Measurements from ENCODE around the gene SULT2B1. TPM values are rescaled to one million over a fixed set of nuclear protein-coding genes. Genes with fewer than 3 reads are reported as not detected.
A peak's percentile ranks its signal among the peaks of the same experiment; 100 is the strongest.

The SULT2B1 gene
- total and polyA plus RNA-seq, 7 experiments from 2014 or later: 0.41 TPM; not detected in 6

DNA sequence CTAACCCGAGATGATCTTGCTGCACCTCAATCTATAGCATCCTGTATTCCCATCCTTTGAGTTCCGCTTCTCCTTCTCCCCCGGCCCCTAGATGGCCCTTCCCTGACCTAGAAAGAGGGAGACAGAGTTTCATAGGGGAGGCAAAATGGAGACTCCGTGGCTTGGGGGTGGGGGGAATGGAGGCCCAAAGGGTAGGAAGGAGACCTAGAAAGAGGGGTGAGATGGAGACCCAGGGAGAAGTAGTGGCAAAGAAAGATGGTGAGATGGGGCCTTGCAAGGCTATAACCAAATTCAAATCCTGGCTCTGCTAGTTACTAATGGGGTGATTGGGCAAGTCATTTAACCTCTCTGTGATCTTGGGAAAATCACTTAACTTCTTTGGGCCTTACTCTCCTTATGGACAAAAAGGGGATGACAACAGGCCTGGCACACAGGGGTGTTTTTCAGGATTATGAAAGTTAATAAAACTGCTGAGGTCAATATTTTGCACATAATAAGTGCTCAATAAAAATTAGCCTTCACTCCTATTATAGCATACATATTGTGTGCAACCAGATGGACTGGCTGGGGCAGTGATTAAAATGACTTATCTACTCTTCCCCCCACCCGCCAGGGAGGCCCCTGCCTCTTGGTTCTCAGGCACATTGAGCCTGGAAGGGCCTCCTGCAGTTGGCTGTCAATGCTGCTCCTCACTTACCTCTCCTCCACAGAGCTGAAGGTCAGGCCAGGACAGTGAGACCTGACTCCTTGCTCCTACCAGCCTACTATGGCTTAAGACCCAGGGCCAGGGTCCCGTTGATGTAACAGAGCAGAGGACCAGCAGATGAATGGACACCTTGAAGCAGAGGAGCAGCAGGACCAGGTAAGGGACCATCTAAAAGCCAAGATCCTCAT lies 68.0 kb downstream of the SULT2B1 start:
- ChIA-PET CTCF (interaction anchor here (0.6 to 1.3 kb wide), 5 partner anchors 14 to 831 kb away, joined by 3 to 6 read pairs (median 3); no protein-coding TSS in a partner anchor), POLR2A (interaction anchor here (0.6 to 5.9 kb wide), 24 partner anchors 7 to 1199 kb away, joined by 3 to 73 read pairs (median 4); partner anchors contain the start of genes CA11, DBP, SYNGR4 and TMEM143)
- Mint-ChIP-seq H3K27ac (peak overlapping the region; percentile 96 to 99 (median 98)), H3K4me1 (peaks cover 44 to 70% (median 55%) of the 10 kb centered on the region in 7 donors), H3K36me3 (peaks cover 0 to 31% (median 14%) of the 10 kb centered on the region in 5 donors), H3K4me3 (peak overlapping the region; percentile 88 to 99 (median 96)), H3K9me3 (peaks cover 0 to 3% (median 0%) of the 10 kb centered on the region in 11 donors), H3K27me3 (no peaks in the 10 kb centered on the region)
- no peaks in the 10 kb centered on the region for H3K9me3 ChIP-seq (ENCODE audit: control insufficient read depth in 2 of 3, low read length in 3 of 3)
- peak overlapping the region; percentile 96 for H3K4me3 ChIP-seq (ENCODE audit: low read length)
- no peaks in the 10 kb centered on the region for H3K27me3 ChIP-seq (ENCODE audit: control insufficient read depth in 2 of 2, insufficient read depth in 2 of 2, low read length in 2 of 2)
- DNase-seq (no peak), ATAC-seq (no peak)
- intact Hi-C loops (cut with micrococcal nuclease): loop anchor here (1.0 to 10.0 kb wide), 15 partner anchors 17 to 1257 kb away; partner anchors contain the start of genes CYTH2 (in 2 of the 2), DBP (in 2 of the 2), GRWD1 (in 2 of the 2) and AKT1S1 (in 1 of the 2)
- peaks cover 0 to 33% (median 13%) of the 10 kb centered on the region in 3 experiments for H3K36me3 ChIP-seq (ENCODE audit: control insufficient read depth in 2 of 3, insufficient read depth in 3 of 3, low read length in 3 of 3)
- H3K27ac ChIP-seq (ENCODE audit: low read depth, low read length): peak overlapping the region; percentile 95
- H3K4me1 ChIP-seq (ENCODE audit: control insufficient read depth in 2 of 2, insufficient read depth in 2 of 2, low read length in 2 of 2): peaks cover 26 to 45% of the 10 kb centered on the region in 2 donors

DNA sequence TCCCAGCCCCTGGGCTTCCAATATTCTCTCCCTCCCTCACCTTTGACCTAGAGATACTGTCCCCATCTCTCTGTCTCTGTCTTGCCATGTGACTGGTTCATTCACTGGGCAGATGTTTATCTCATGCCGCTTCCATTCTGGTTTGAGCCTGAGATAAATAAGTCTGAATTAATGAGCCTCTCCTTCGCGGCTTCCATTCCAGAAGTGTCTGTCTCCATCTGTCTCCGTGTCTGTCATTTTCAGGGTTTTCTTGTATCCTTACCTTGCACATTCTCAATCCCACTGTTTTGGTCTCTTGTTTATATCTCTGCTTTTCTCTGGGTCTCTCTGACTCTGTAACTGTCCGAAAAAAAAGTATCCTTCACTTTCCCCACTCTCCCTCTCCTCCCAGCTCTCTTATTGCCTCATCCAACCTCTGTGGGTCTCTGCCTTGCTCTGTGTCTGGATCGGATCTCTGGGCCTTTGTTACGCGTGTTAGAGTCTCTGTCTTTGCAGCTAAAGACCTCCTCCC lies 71.6 kb downstream of the SULT2B1 start:
- no peaks in the 10 kb centered on the region for H3K27me3 ChIP-seq (ENCODE audit: control insufficient read depth in 2 of 2, insufficient read depth in 2 of 2, low read length in 2 of 2)
- H3K4me1 Mint-ChIP-seq: peaks cover 32 to 52% (median 45%) of the 10 kb centered on the region in 7 donors
- peak overlapping the region; percentile 84 to 99 (median 92) for H3K27ac Mint-ChIP-seq
- H3K36me3 Mint-ChIP-seq: peaks cover 0 to 18% (median 4%) of the 10 kb centered on the region in 5 donors
- H3K27me3 Mint-ChIP-seq: no peaks in the 10 kb centered on the region
- peak overlapping the region; percentile 76 to 98 (median 88) for H3K4me3 Mint-ChIP-seq
- H3K36me3 ChIP-seq (ENCODE audit: control insufficient read depth in 2 of 3, insufficient read depth in 3 of 3, low read length in 3 of 3): peaks cover 0 to 18% (median 0%) of the 10 kb centered on the region in 3 experiments
- ATAC-seq (no peak), DNase-seq (no peak)
- CTCF ChIA-PET: interaction anchor here (0.8 to 1.4 kb wide), 3 partner anchors 11 to 15 kb away, joined by 3 to 4 read pairs (median 4); partner anchors contain the start of gene DBP
- H3K4me1 ChIP-seq (ENCODE audit: control insufficient read depth in 2 of 2, insufficient read depth in 2 of 2, low read length in 2 of 2): peaks cover 14 to 24% of the 10 kb centered on the region in 2 donors
- H3K27ac ChIP-seq (ENCODE audit: low read depth, low read length): peak overlapping the region; percentile 73
- peaks cover 0 to 3% (median 0%) of the 10 kb centered on the region in 11 donors for H3K9me3 Mint-ChIP-seq
- H3K4me3 ChIP-seq (ENCODE audit: low read length): peak overlapping the region; percentile 29
- no peaks in the 10 kb centered on the region for H3K9me3 ChIP-seq (ENCODE audit: control insufficient read depth in 2 of 3, low read length in 3 of 3)
- POLR2A ChIA-PET: interaction anchor here (0.6 to 5.9 kb wide), 8 partner anchors 9 to 118 kb away, joined by 3 to 66 read pairs (median 7); partner anchors contain the start of genes CA11 and DBP
- intact Hi-C loops (cut with micrococcal nuclease): loop anchor here (1.0 to 5.0 kb wide), 2 partner anchors 14 to 1254 kb away; partner anchors contain the start of genes DBP (in 2 of the 2), AKT1S1 (in 1 of the 2) and TBC1D17 (in 1 of the 2)

DNA sequence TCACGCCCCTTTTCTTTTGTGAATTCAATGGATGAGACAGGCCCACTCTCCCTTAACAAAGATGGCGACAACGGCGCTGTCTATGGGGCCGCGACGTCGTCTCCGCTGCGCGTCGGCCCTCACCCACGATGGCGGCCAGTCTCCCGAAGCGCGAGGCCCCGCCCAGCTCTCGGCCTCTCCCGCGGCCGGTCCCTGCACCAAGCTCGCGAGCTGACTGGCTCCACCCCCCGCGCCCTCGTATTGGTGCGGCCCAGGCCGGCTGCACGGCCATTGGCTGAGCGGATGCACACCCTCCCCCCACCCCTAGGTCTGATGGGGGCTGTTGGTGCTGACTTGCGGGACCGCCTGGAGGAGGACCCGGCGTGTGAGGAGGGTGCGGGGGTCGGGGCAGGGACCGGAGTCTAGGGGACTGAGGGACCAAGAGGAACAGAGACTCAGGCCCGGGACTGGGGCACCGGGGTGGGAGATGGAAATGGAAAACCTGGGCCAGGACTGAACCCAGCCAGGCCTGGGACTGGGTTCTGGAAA lies 72.2 kb downstream of the SULT2B1 start:
- Mint-ChIP-seq H3K4me3 (peak overlapping the region; percentile 76 to 98 (median 88)), H3K27me3 (no peaks in the 10 kb centered on the region), H3K4me1 (peaks cover 31 to 51% (median 44%) of the 10 kb centered on the region in 7 donors), H3K9me3 (peaks cover 0 to 3% (median 0%) of the 10 kb centered on the region in 11 donors), H3K27ac (peak overlapping the region; percentile 86 to 99 (median 92)), H3K36me3 (peaks cover 0 to 17% (median 4%) of the 10 kb centered on the region in 5 donors)
- Histone ChIP-seq H3K27me3 (ENCODE audit: control insufficient read depth in 2 of 2, insufficient read depth in 2 of 2, low read length in 2 of 2) (no peaks in the 10 kb centered on the region), H3K4me1 (ENCODE audit: control insufficient read depth in 2 of 2, insufficient read depth in 2 of 2, low read length in 2 of 2) (peaks cover 14 to 24% of the 10 kb centered on the region in 2 donors), H3K4me3 (ENCODE audit: low read length) (peak overlapping the region; percentile 29), H3K9me3 (ENCODE audit: control insufficient read depth in 2 of 3, low read length in 3 of 3) (no peaks in the 10 kb centered on the region), H3K36me3 (ENCODE audit: control insufficient read depth in 2 of 3, insufficient read depth in 3 of 3, low read length in 3 of 3) (peaks cover 0 to 20% (median 0%) of the 10 kb centered on the region in 3 experiments), H3K27ac (ENCODE audit: low read depth, low read length) (peak overlapping the region; percentile 73)
- intact Hi-C loops (cut with micrococcal nuclease): loop anchor here (1.0 to 5.0 kb wide), 2 partner anchors 13 to 1253 kb away; partner anchors contain the start of genes DBP (in 2 of the 2), AKT1S1 (in 1 of the 2) and TBC1D17 (in 1 of the 2)
- ChIA-PET CTCF (interaction anchor here (0.8 to 1.4 kb wide), 2 partner anchors 10 to 14 kb away, joined by 4 read pairs; partner anchors contain the start of gene DBP), POLR2A (interaction anchor here (1.2 to 5.9 kb wide), 7 partner anchors 8 to 118 kb away, joined by 3 to 66 read pairs (median 7); partner anchors contain the start of genes CA11 and DBP)
- ATAC-seq: peak; percentile 86
- peak; percentile 83 to 97 (median 87) for DNase-seq

DNA sequence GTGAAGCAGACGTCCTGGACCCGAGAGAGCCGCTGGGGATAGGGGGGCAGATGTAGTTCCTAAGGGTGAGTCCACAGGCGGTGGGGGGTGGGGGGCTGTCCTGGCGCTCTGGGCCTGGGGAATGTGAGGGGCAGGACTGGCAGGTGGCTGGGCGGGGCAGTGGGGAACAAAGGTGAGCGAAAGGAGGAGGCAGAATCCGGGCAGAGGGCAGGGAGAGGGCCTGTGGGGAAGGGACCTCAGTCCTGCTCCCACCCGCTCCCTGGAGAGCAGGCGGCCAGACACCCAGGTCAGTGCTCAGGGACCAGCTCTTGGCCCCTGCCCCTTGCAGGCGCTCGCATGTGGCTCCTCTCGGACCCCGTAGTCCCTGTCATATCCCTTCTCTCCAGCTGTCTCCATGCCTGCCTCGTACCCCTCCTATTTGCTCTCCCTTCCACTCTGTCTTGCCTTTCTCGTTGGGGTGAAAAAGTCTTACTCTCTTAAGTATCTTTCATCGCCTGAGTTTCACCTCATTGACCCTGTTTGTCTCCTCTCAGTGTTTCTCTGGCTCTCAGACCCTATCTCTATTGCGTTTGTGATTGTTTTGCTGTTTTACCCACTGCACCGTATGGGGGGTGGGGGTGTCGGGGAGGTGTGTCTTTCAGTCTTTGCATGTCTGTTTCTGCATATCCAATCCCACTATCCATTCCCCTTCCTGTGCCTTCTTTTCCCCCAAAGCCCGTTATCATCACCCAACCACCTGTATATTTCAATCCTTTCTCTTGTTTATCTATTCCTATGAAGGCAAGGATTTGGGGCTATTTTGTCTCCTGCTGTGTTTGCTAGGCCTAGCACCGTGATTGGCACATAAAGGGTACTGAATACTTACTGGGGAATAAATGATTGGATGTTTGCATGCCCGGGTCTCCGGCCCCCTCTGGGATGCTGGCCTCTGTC lies 73.1 kb downstream of the SULT2B1 start:
- Histone ChIP-seq H3K4me1 (ENCODE audit: control insufficient read depth in 2 of 2, insufficient read depth in 2 of 2, low read length in 2 of 2) (peaks cover 13 to 17% of the 10 kb centered on the region in 2 donors), H3K36me3 (ENCODE audit: control insufficient read depth in 2 of 3, insufficient read depth in 3 of 3, low read length in 3 of 3) (peaks cover 0 to 29% (median 0%) of the 10 kb centered on the region in 3 experiments), H3K4me3 (ENCODE audit: low read length) (no peak overlapping the region), H3K9me3 (ENCODE audit: control insufficient read depth in 2 of 3, low read length in 3 of 3) (no peaks in the 10 kb centered on the region), H3K27me3 (ENCODE audit: control insufficient read depth in 2 of 2, insufficient read depth in 2 of 2, low read length in 2 of 2) (no peaks in the 10 kb centered on the region), H3K27ac (ENCODE audit: low read depth, low read length) (peak overlapping the region; percentile 73)
- ChIA-PET POLR2A (interaction anchor here (0.5 to 5.9 kb wide), 3 partner anchors 7 to 312 kb away, joined by 3 to 66 read pairs (median 9); partner anchors contain the start of gene DBP), CTCF (no interaction called here)
- H3K4me3 Mint-ChIP-seq: peak overlapping the region in 8 of 10 donors; percentile 10 to 98 (median 76)
- no peaks in the 10 kb centered on the region for H3K27me3 Mint-ChIP-seq
- DNase-seq: no peak
- H3K4me1 Mint-ChIP-seq: peaks cover 24 to 44% (median 34%) of the 10 kb centered on the region in 7 donors
- peaks cover 0 to 3% (median 0%) of the 10 kb centered on the region in 11 donors for H3K9me3 Mint-ChIP-seq
- intact Hi-C loops (cut with micrococcal nuclease): loop anchor here (1.0 to 5.0 kb wide), 2 partner anchors 12 to 1252 kb away; partner anchors contain the start of genes DBP (in 2 of the 2), AKT1S1 (in 1 of the 2) and TBC1D17 (in 1 of the 2)
- peak overlapping the region; percentile 58 to 96 (median 89) for H3K27ac Mint-ChIP-seq
- H3K36me3 Mint-ChIP-seq: peaks cover 0 to 13% (median 4%) of the 10 kb centered on the region in 5 donors
- no peak for ATAC-seq

DNA sequence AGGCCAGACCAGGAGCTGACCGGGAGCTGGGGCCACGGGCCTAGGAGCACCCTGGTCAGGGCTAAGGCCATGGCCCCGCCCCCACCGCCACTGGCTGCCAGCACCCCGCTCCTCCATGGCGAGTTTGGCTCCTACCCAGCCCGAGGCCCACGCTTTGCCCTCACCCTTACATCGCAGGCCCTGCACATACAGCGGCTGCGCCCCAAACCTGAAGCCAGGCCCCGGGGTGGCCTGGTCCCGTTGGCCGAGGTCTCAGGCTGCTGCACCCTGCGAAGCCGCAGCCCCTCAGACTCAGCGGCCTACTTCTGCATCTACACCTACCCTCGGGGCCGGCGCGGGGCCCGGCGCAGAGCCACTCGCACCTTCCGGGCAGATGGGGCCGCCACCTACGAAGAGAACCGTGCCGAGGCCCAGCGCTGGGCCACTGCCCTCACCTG lies 73.9 kb downstream of the SULT2B1 start:
- Histone ChIP-seq H3K27me3 (ENCODE audit: control insufficient read depth in 2 of 2, insufficient read depth in 2 of 2, low read length in 2 of 2) (no peaks in the 10 kb centered on the region), H3K4me3 (ENCODE audit: low read length) (no peak overlapping the region), H3K36me3 (ENCODE audit: control insufficient read depth in 2 of 3, insufficient read depth in 3 of 3, low read length in 3 of 3) (peaks cover 0 to 38% (median 0%) of the 10 kb centered on the region in 3 experiments), H3K4me1 (ENCODE audit: control insufficient read depth in 2 of 2, insufficient read depth in 2 of 2, low read length in 2 of 2) (peaks cover 13 to 15% of the 10 kb centered on the region in 2 donors), H3K27ac (ENCODE audit: low read depth, low read length) (no peak overlapping the region), H3K9me3 (ENCODE audit: control insufficient read depth in 2 of 3, low read length in 3 of 3) (no peaks in the 10 kb centered on the region)
- Mint-ChIP-seq H3K4me3 (no peak overlapping the region), H3K4me1 (peaks cover 21 to 43% (median 35%) of the 10 kb centered on the region in 7 donors), H3K27me3 (no peaks in the 10 kb centered on the region), H3K27ac (peak overlapping the region in 2 of 9 donors; percentile 79 to 92), H3K36me3 (peaks cover 0 to 15% (median 9%) of the 10 kb centered on the region in 5 donors), H3K9me3 (peaks cover 0 to 3% (median 0%) of the 10 kb centered on the region in 11 donors)
- ChIA-PET POLR2A (interaction anchor here (0.5 to 5.9 kb wide), 2 partner anchors 6 to 311 kb away, joined by 3 to 66 read pairs; no protein-coding TSS in a partner anchor), CTCF (no interaction called here)
- ATAC-seq (no peak), DNase-seq (no peak)
- intact Hi-C loops (cut with micrococcal nuclease): no loop called here
